ENCODE measurements around the gene UNC5A. TPM values are rescaled to one million over a fixed set of nuclear protein-coding genes. Genes with fewer than 3 reads are reported as not detected.

The UNC5A gene
- total and polyA plus RNA-seq, 9 of the 15 experiments (the other 6 are each of a cell fraction or from before 2014, with no cell fraction given) = not detected

DNA sequence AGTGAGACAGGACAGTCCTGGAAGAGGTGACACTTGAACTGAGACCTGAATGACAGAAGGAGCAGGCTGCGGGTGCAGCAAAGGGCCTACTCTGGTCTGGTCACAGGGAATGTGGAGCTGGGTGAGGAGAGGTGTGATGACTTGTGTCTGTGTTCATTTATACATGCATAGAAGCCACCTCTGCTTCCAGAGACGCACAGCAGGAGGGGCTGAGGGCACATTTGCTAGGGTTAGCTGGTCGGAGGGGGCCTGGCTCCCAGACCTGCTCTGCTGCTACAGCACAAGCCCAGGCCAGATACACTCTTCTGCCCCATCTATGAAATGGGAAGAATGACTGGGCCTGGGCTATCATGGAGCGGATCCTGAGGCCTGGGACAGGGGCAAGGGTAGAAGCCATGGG lies 15.6 kb downstream of the UNC5A start (continued):
- TF ChIP-seq, protein P1, sequence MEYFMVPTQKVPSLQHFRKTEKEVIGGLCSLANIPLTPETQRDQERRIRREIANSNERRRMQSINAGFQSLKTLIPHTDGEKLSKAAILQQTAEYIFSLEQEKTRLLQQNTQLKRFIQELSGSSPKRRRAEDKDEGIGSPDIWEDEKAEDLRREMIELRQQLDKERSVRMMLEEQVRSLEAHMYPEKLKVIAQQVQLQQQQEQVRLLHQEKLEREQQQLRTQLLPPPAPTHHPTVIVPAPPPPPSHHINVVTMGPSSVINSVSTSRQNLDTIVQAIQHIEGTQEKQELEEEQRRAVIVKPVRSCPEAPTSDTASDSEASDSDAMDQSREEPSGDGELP (CRISPR knock-in tag; IDR thresholded peaks at IDR 0.05; ENCODE audit: borderline replicate concordance) = no peak
- TF ChIP-seq ZNF551 (CRISPR knock-in tag; IDR thresholded peaks at IDR 0.05) (no peak), ZNF184 (CRISPR knock-in tag; IDR thresholded peaks at IDR 0.05) (no peak), PCBP1 (IDR thresholded peaks at IDR 0.05; ENCODE audit: low read depth, low read length, poor library complexity, severe bottlenecking) (no peak), ZNF785 (CRISPR knock-in tag; IDR thresholded peaks at IDR 0.05) (no peak)

DNA sequence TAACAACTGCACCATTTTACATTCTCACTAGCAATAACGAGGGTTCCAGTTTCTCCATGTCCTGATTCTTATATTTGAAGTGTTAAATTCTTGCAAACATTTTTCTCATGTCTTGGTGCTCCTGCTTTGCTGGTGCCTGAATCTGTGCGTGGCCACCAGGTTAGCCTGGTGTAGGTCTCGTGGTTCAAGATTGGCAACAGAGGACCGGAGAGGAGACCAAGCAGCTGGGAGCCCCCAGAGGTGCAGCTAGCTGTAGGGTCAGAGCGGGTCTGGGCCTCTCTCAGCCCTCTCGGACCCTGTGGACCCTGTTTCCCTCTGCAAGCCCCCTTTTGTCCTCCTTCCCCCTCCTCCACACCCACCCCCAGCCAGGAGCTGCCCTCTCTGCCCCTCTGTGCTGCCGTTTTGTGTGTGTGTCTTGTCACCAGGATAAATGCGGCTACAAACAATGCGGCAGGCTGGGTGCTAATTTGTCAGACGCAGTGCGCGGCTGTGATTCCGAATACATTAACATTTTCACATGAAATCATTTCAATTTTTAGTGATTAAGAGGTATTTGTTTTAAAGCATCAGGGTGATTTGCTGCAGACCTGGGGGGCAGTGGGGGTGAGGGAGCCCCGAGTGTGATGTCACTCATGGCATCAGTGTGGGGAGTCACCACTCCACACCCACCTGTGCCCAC lies 17.5 kb downstream of the UNC5A start:
- intact Hi-C loops (cut with micrococcal nuclease) = no loop called here
- Histone ChIP-seq H3K9ac (ENCODE audit: insufficient read depth in 1 of 2, low read depth in 2 of 2, low read length in 2 of 2) (no peak overlapping the region), H3K27me3 (ENCODE audit: control insufficient read depth in 2 of 2, insufficient read depth in 2 of 2, low read length in 2 of 2) (peaks cover 19 to 40% of the 10 kb centered on the region in 2 experiments; a peak in 4 of 5 replicates), H4K20me1 (replicated peaks; ENCODE audit: control insufficient read depth, insufficient read depth, low read length) (no peaks in the 10 kb centered on the region; the same call in 1 of the 2 replicates), H2AFZ (ENCODE audit: low read depth, low read length) (no peak overlapping the region), H3K27ac (ENCODE audit: extremely low read depth, low read depth, low read length) (no peak overlapping the region), H3K4me2 (ENCODE audit: insufficient read depth, low read length) (no peak overlapping the region), H3K4me3 (no peak overlapping the region), H3K4me1 (replicated peaks in 1 of 2; ENCODE audit: control insufficient read depth in 2 of 2, insufficient read depth in 2 of 2, low read length in 2 of 2) (peaks cover 0 to 11% of the 10 kb centered on the region in 2 experiments; a peak in 2 of 5 replicates), H3K79me2 (ENCODE audit: control insufficient read depth, insufficient read depth, low read length) (no peaks in the 10 kb centered on the region), H3K36me3 (ENCODE audit: control insufficient read depth, insufficient read depth, low read length) (no peaks in the 10 kb centered on the region), H3K9me1 (ENCODE audit: control insufficient read depth, insufficient read depth, low read length) (peaks cover 3% of the 10 kb centered on the region), H3K9me3 (replicated peaks; ENCODE audit: control insufficient read depth, insufficient read depth, low read depth, low read length) (no peaks in the 10 kb centered on the region)
- in situ Hi-C loops (cut with MboI) = no loop called here
- CTCF ChIA-PET (ENCODE audit: low intra/inter-chr PET ratio) = no interaction called here
- no TSS peak for BruUV-seq (replicated peaks)
- WGBS (ENCODE audit: insufficient coverage, low coverage, missing lambda C conversion rate) = 27% methylated on average over 12 of the region's 14 CpGs
- ATAC-seq = no peak
- TF ChIP-seq PURB (CRISPR knock-in tag; IDR thresholded peaks at IDR 0.05; ENCODE audit: low read depth) (no peak), ZNF175 (CRISPR knock-in tag; IDR thresholded peaks at IDR 0.05; ENCODE audit: low read depth) (no peak), TAF1 (IDR thresholded peaks at IDR 0.05; ENCODE audit: control insufficient read depth, extremely low read depth, insufficient read depth, low read length, severe bottlenecking) (no peak), COPS2 (conservative IDR thresholded peaks at IDR 0.05) (no peak), CBX8 (IDR thresholded peaks at IDR 0.05; ENCODE audit: borderline replicate concordance, extremely low read depth, low read depth, low read length, poor library complexity, severe bottlenecking) (no peak), SREBF2 (CRISPR knock-in tag; IDR thresholded peaks at IDR 0.05) (no peak), ZNF263 (CRISPR knock-in tag; IDR thresholded peaks at IDR 0.05; ENCODE audit: borderline replicate concordance) (no peak)
- TF ChIP-seq, protein P2, sequence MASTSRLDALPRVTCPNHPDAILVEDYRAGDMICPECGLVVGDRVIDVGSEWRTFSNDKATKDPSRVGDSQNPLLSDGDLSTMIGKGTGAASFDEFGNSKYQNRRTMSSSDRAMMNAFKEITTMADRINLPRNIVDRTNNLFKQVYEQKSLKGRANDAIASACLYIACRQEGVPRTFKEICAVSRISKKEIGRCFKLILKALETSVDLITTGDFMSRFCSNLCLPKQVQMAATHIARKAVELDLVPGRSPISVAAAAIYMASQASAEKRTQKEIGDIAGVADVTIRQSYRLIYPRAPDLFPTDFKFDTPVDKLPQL (IDR thresholded peaks at IDR 0.05; ENCODE audit: extremely low read depth, insufficient read length) = no peak
- POLR2A ChIA-PET = no interaction called here
- no peak for FAIRE-seq
- no peak for DNase-seq (ENCODE audit: extremely low read depth in 1 of 4, low spot score in 3 of 4)
